ENCODE results near the gene CPT1A. TPM values are rescaled to one million over a fixed set of nuclear protein-coding genes. Genes with fewer than 3 reads are reported as not detected.

CPT1A gene
- total RNA-seq, 1 experiment from 2014 or later = 6.3 TPM

GRCh38 chr11:68839054-68839865 lies 2.5 kb downstream of the CPT1A start:
- Histone ChIP-seq H3K9me3 (no peaks in the 10 kb centered on the region), H3K36me3 (ENCODE audit: control insufficient read depth, insufficient read depth, low read length) (no peaks in the 10 kb centered on the region), H3K4me1 (peaks cover 39% of the 10 kb centered on the region), H3K4me3 (ENCODE audit: low read depth, low read length) (peak overlapping the region; percentile 45), H3K27me3 (replicated peaks; ENCODE audit: control insufficient read depth, insufficient read depth, low read length) (0 out of 2 replicates have a peak, but pooled peaks cover 1% of the 10 kb centered on the region)
- BruUV-seq (replicated peaks) = no TSS peak
- Mint-ChIP-seq H3K4me1 (ENCODE audit: low read depth, unreplicated experiment) (peaks cover 14% of the 10 kb centered on the region), H3K36me3 (ENCODE audit: insufficient read depth, unreplicated experiment) (peaks cover 16% of the 10 kb centered on the region), H3K27me3 (ENCODE audit: insufficient read depth, unreplicated experiment) (peaks cover 5% of the 10 kb centered on the region), H3K9me3 (ENCODE audit: unreplicated experiment) (no peaks in the 10 kb centered on the region), H3K4me3 (ENCODE audit: unreplicated experiment) (peak overlapping the region; percentile 81), H3K27ac (ENCODE audit: unreplicated experiment) (peak overlapping the region; percentile 67)
- CTCF ChIA-PET = interaction anchor here (0.6 kb wide), 2 partner anchors 139 to 402 kb away, joined by 3 to 4 read pairs; no protein-coding TSS in a partner anchor
- TF ChIP-seq CTCF (IDR thresholded peaks at IDR 0.05; ENCODE audit: insufficient read depth in 1 of 2, low read depth in 1 of 2, low read length in 1 of 2, severe bottlenecking in 1 of 2, unreplicated experiment in 1 of 2) = no peak
- intact Hi-C loops (cut with micrococcal nuclease; ENCODE audit: unreplicated experiment) = loop anchor here (1.0 kb wide), 1 partner anchor 18 kb away; no protein-coding TSS in a partner anchor
- POLR2A ChIA-PET = interaction anchor here (0.5 to 0.6 kb wide), 3 partner anchors 15 to 538 kb away, joined by 4 to 7 read pairs (median 6); no protein-coding TSS in a partner anchor
- DNase-seq = peak; percentile 95 to 98

- H3K4me1 ChIP-seq = peaks cover 37% of the 10 kb centered on the region
- H3K36me3 Mint-ChIP-seq (ENCODE audit: insufficient read depth, unreplicated experiment) = peaks cover 16% of the 10 kb centered on the region
- peaks cover 8% of the 10 kb centered on the region for H3K4me1 Mint-ChIP-seq (ENCODE audit: low read depth, unreplicated experiment)
- peak overlapping the region; percentile 81 for H3K4me3 Mint-ChIP-seq (ENCODE audit: unreplicated experiment)
- ChIA-PET POLR2A (interaction anchor here (0.6 kb wide), 2 partner anchors 14 to 252 kb away, joined by 4 to 6 read pairs; no protein-coding TSS in a partner anchor), CTCF (interaction anchor here (0.6 kb wide), 2 partner anchors 140 to 402 kb away, joined by 3 to 4 read pairs; no protein-coding TSS in a partner anchor)
- H3K27me3 Mint-ChIP-seq (ENCODE audit: insufficient read depth, unreplicated experiment) = peaks cover 5% of the 10 kb centered on the region
- TF ChIP-seq CTCF (IDR thresholded peaks at IDR 0.05; ENCODE audit: insufficient read depth in 1 of 2, low read depth in 1 of 2, low read length in 1 of 2, severe bottlenecking in 1 of 2, unreplicated experiment in 1 of 2) = no peak
- H3K4me3 ChIP-seq (ENCODE audit: low read depth, low read length) = peak overlapping the region; percentile 45
- BruUV-seq (replicated peaks) = no TSS peak
- DNase-seq = peak in 1 of 2 experiments; percentile 28
- H3K27ac Mint-ChIP-seq (ENCODE audit: unreplicated experiment) = peak overlapping the region; percentile 67
- no peaks in the 10 kb centered on the region for H3K9me3 Mint-ChIP-seq (ENCODE audit: unreplicated experiment)
- H3K36me3 ChIP-seq (ENCODE audit: control insufficient read depth, insufficient read depth, low read length) = no peaks in the 10 kb centered on the region
- 0 out of 2 replicates have a peak, but pooled peaks cover 1% of the 10 kb centered on the region for H3K27me3 ChIP-seq (replicated peaks; ENCODE audit: control insufficient read depth, insufficient read depth, low read length)
- intact Hi-C loops (cut with micrococcal nuclease; ENCODE audit: unreplicated experiment) = no loop called here
- no peaks in the 10 kb centered on the region for H3K9me3 ChIP-seq
Measured at GRCh38 chr11:68838572-68838964, 3.1 kb downstream of the CPT1A start.

Data from Caco-2 (cell line).